GM12878 (cell line): ENCODE data around the gene ESYT2. TPM values are rescaled to one million over a fixed set of nuclear protein-coding genes. Genes with fewer than 3 reads are reported as not detected.

Source experiments
- ATAC-seq: fragments of 200-7000 bp; cut with Tn5 transposase; 3 replicates; pipeline ENCODE4 v1.9.1; 2020; ENCODE audit warnings: mild to moderate bottlenecking, moderate library complexity
- BruUV-seq: library from RNA; stranded (reverse); fragments of 400-500 nt; replicated peaks from 2 replicates; lab custom pipeline; 2021; lab: Mats Ljungman, UMichigan
- CTCF ChIA-PET: fragments of 300-600 bp; sonication (Branson Sonifier 250); formaldehyde crosslinking; extraction: SDS; loops from one replicate; lab custom pipeline; 2021; ENCODE audit warnings: inconsistent platforms; lab: Yijun Ruan, JAX
- POLR2A ChIA-PET: fragments of 350-600 bp; formaldehyde crosslinking; extraction: SDS; loops from one replicate; lab custom pipeline; 2021; ENCODE audit warnings: inconsistent platforms; lab: Charles Lee
- RAD21 ChIA-PET: fragments of 300-600 bp; sonication (Branson Sonifier 250); formaldehyde crosslinking; loops from one replicate; lab custom pipeline; 2023; ENCODE audit warnings: antibody characterized with exemption; ENCODE audit not compliant: unreplicated experiment; lab: Charles Lee
- SMC1A ChIA-PET: fragments of 300-600 bp; sonication (Branson Sonifier 250); formaldehyde crosslinking; loops from one replicate; lab custom pipeline; 2023; ENCODE audit not compliant: unreplicated experiment, uncharacterized antibody; lab: Charles Lee
- DNase-seq: peaks from one replicate; pipeline ENCODE4 v3.0.0-alpha.2; 2011; ENCODE audit warnings: low read depth, low spot score
- FAIRE-seq: peaks from 3 replicates; lab custom pipeline; 2011; peaks lifted over from hg19 to GRCh38; lab: Jason Lieb, UNC
- H2AFZ ChIP-seq: 2 replicates; pipeline ENCODE4 v1.6.0; 2011; ENCODE audit warnings: low read depth, low read length, control low read depth; ENCODE audit not compliant: control insufficient read depth
- H3K27ac ChIP-seq: 2 replicates; pipeline ENCODE4 v1.5.1; 2011; ENCODE audit warnings: control low read depth; ENCODE audit not compliant: control insufficient read depth, insufficient read depth
- H3K27me3 ChIP-seq, 2 experiments: replicated peaks in 1 of 2; 2 replicates each; pipeline versions ENCODE4 v1.6.0 to v1.6.1; 2011; ENCODE audit warnings: low read length in 1 of 2; ENCODE audit not compliant: control insufficient read depth in 2 of 2, insufficient read depth in 2 of 2
- H3K36me3 ChIP-seq, 2 experiments: 2 replicates each; pipeline ENCODE4 v1.5.1; 2011; ENCODE audit warnings: low read length in 1 of 2; ENCODE audit not compliant: control insufficient read depth in 2 of 2, insufficient read depth in 2 of 2
- H3K4me1 ChIP-seq: 2 replicates; pipeline ENCODE4 v1.6.1; 2011; ENCODE audit warnings: mild to moderate bottlenecking, low read length, moderate library complexity, mixed read lengths; ENCODE audit not compliant: control insufficient read depth, insufficient read depth
- H3K4me2 ChIP-seq: 2 replicates; pipeline ENCODE4 v1.6.0; 2011; ENCODE audit warnings: control low read depth; ENCODE audit not compliant: control insufficient read depth, insufficient read depth
- H3K4me3 ChIP-seq: fragments of 200-600 bp; sonication (generic); 2 replicates; pipeline ENCODE4 v1.5.1; 2016
- H3K79me2 ChIP-seq: 2 replicates; pipeline ENCODE4 v1.6.0; 2011; ENCODE audit warnings: low read length; ENCODE audit not compliant: control insufficient read depth, insufficient read depth
- H3K9ac ChIP-seq: 2 replicates; pipeline ENCODE4 v1.8.0; 2011; ENCODE audit warnings: low read length, control low read depth, mixed read lengths; ENCODE audit not compliant: control insufficient read depth, insufficient read depth
- H3K9me3 ChIP-seq: replicated peaks from 3 replicates; pipeline ENCODE4 v1.5.1; 2011; ENCODE audit warnings: mild to moderate bottlenecking, low read length; ENCODE audit not compliant: control insufficient read depth, insufficient read depth
- H4K20me1 ChIP-seq: 2 replicates; pipeline ENCODE4 v1.6.0; 2011; ENCODE audit not compliant: control insufficient read depth, insufficient read depth
- E2F4 ChIP-seq: IDR thresholded peaks from 2 replicates; pipeline ENCODE4 v1.6.1; 2012; ENCODE audit warnings: low read depth, low read length, improper control_type of control experiment
- GATAD2B ChIP-seq: fragments of 450-650 bp; conservative IDR thresholded peaks from 2 replicates; pipeline ENCODE4 v1.6.1; 2017; ENCODE audit warnings: low read depth, mild to moderate bottlenecking, moderate library complexity
- HDAC6 ChIP-seq: fragments of 200-600 bp; sonication (generic); IDR thresholded peaks from one replicate; pipeline ENCODE4 v1.8.0; 2017; ENCODE audit warnings: antibody characterized with exemption; ENCODE audit not compliant: unreplicated experiment
- IKZF2 ChIP-seq, 2 experiments: fragments of 450-650 bp; IDR thresholded peaks; 2 replicates each; pipeline ENCODE4 v1.6.1; 2017; ENCODE audit warnings: mild to moderate bottlenecking in 2 of 2, moderate library complexity in 2 of 2
- MTA3 ChIP-seq: IDR thresholded peaks from 2 replicates; pipeline ENCODE4 v1.6.1; 2012; ENCODE audit warnings: low read length, inconsistent platforms, borderline replicate concordance
- MYB ChIP-seq: fragments of 150-350 bp; IDR thresholded peaks from 2 replicates; pipeline ENCODE4 v1.6.1; 2014; ENCODE audit warnings: mild to moderate bottlenecking, low read depth, low read length, borderline replicate concordance
- SPI1 ChIP-seq: IDR thresholded peaks from 2 replicates; pipeline ENCODE4 v1.6.1; 2011; ENCODE audit warnings: low read depth, mild to moderate bottlenecking, low read length, moderate library complexity, borderline replicate concordance; ENCODE audit not compliant: insufficient read depth
- SUPT20H ChIP-seq: IDR thresholded peaks from 2 replicates; pipeline ENCODE4 v1.6.1; 2011; ENCODE audit warnings: low read depth, mild to moderate bottlenecking, low read length, moderate library complexity, borderline replicate concordance; ENCODE audit not compliant: control insufficient read depth
- WGBS: methylation state at CpG from one replicate; pipeline ENCODE4 v1.1.6; 2016; ENCODE audit warnings: low lambda C conversion rate; ENCODE audit not compliant: insufficient replicate concordance, insufficient coverage; ENCODE audit errors: missing lambda C conversion rate; 5-methylcytosine and 5-hydroxymethylcytosine counted together
- in situ Hi-C: fragments of 300-500 bp; cut with MboI; formaldehyde crosslinking; loops from 9 replicates; pipeline ENCODE4 v1.14.3; 2018; ENCODE audit warnings: mixed read lengths
- intact Hi-C: fragments of 100-400 bp; cut with micrococcal nuclease; formaldehyde crosslinking; loops from one replicate; pipeline ENCODE4 v1.14.2; 2022; ENCODE audit not compliant: unreplicated experiment
- polyA plus RNA-seq, 11 experiments: library from polyadenylated mRNA; depleted of rRNA in 4 of 11; unstranded in 6 of 11; stranded (reverse) in 5 of 11; fragments of >200 nt; fragmentation: Nextera tagmentation in 4 of 11; fragmentation: Illumina TruSeq in 1 of 11; extraction: Ambion mirVana in 4 of 11; extraction: Trizol in 1 of 11; gene quantifications; 1 replicate in 1 of 11; 2 replicates in 10 of 11; pipeline versions ENCODE4 v1.2.1 to v1.2.3, GENCODE V29; 2011 to 2016; ENCODE audit warnings: inconsistent platforms in 2 of 11, missing spikeins in 2 of 11, low read depth in 1 of 11
- total RNA-seq, 4 experiments: library from RNA; depleted of rRNA in 3 of 4; stranded (reverse); fragments of >200 nt in 3 of 4; fragmentation: Illumina TruSeq in 1 of 4; extraction: Trizol in 1 of 4; gene quantifications; 2 replicates each; pipeline versions ENCODE4 v1.2.1 to v1.2.3, GENCODE V29; 2013 to 2021

The ESYT2 gene
- total and polyA plus RNA-seq, 10 of the 15 experiments (the other 5 are each of a cell fraction or from before 2014, with no cell fraction given) = 1.9 to 44.6 (median 21.4) TPM

GRCh38 chr7:158759749-158760444 lies 69.4 kb downstream of the ESYT2 start:
- Histone ChIP-seq H4K20me1 (no peaks in the 10 kb centered on the region), H3K27ac (no peak overlapping the region), H2AFZ (no peak overlapping the region), H3K9me3 (no peaks in the 10 kb centered on the region), H3K36me3 (peaks cover 7 to 13% of the 10 kb centered on the region in 2 experiments), H3K9ac (no peak overlapping the region), H3K4me1 (no peaks in the 10 kb centered on the region), H3K27me3 (no peaks in the 10 kb centered on the region), H3K4me3 (no peak overlapping the region), H3K4me2 (no peak overlapping the region)
- in situ Hi-C loops = no loop called here
- no peak for FAIRE-seq
- BruUV-seq = no TSS peak
- RAD21 ChIA-PET = interaction anchor here (1.0 kb wide), 1 partner anchor 217 kb away, joined by 5 read pairs; no protein-coding TSS in a partner anchor
- SMC1A ChIA-PET = interaction anchor here (1.2 kb wide), 1 partner anchor 64 kb away, joined by 3 read pairs; no protein-coding TSS in a partner anchor
- CTCF ChIA-PET = interaction anchor here (2.2 kb wide), 1 partner anchor 217 kb away, joined by 8 read pairs; no protein-coding TSS in a partner anchor
- TF ChIP-seq IKZF2 (IDR thresholded peaks at IDR 0.05) = no peak
- TF ChIP-seq MTA3 = no peak
- no peak for TF ChIP-seq SUPT20H
- TF ChIP-seq HDAC6 = no peak
- TF ChIP-seq SPI1 = no peak
- TF ChIP-seq MYB = no peak
- TF ChIP-seq GATAD2B = no peak
- no peak for TF ChIP-seq E2F4
- TF ChIP-seq, all 136 proteins: peak for 0
- H3K79me2 ChIP-seq = no peaks in the 10 kb centered on the region
- POLR2A ChIA-PET = no interaction called here
- no peak for ATAC-seq
- intact Hi-C loops = loop anchor here (5.0 kb wide), 1 partner anchor 217 kb away; no protein-coding TSS in a partner anchor
- WGBS = 98% methylated on average over 14 of the region's 14 CpGs
- DNase-seq = no peak
